Inferior parietal cortex (tissue), 1 donor: ENCODE results near the gene SALL3.
"Not testable (repeated sequence)": the region's sequence is repeated elsewhere in the genome, so short reads cannot be mapped to it uniquely, and the experiment has no call there.

ENCODE experiments used
- DNase-seq: peaks from one replicate; pipeline ENCODE4 v3.0.0-alpha.2; 2016; ENCODE audit errors: extremely low spot score

The SALL3 gene

GRCh38 chr18:78979730-78980278, at the start of gene SALL3:
Gene SALL3 (plus strand): TSS chr18:78979818. CDS start chr18:78980275, 457 bp downstream.
- DNase-seq, result no peak

- no peak for DNase-seq
Observed at GRCh38 chr18:78932281-78932680, 47.3 kb upstream of the SALL3 start.

- DNase-seq, result no peak
Observed at GRCh38 chr18:78934003-78934402, 45.6 kb upstream of the SALL3 start.

- no peak for DNase-seq
Observed at GRCh38 chr18:78934551-78935225, 44.9 kb upstream of the SALL3 start.

GRCh38 chr18:78935406-78935805, 44.2 kb upstream of the SALL3 start:
- no peak for DNase-seq

- no peak for DNase-seq
Observed at GRCh38 chr18:78936251-78937005, 43.2 kb upstream of the SALL3 start.

- no peak for DNase-seq
Observed at GRCh38 chr18:78937166-78937565, 42.5 kb upstream of the SALL3 start.

GRCh38 chr18:78939105-78939504, 40.5 kb upstream of the SALL3 start:
- DNase-seq, result no peak

GRCh38 chr18:78939734-78940494, 39.7 kb upstream of the SALL3 start:
- no peak for DNase-seq

- not testable (repeated sequence) for DNase-seq
Observed at GRCh38 chr18:78942236-78942635, 37.4 kb upstream of the SALL3 start.

GRCh38 chr18:78945628-78946027, 34.0 kb upstream of the SALL3 start:
- DNase-seq, result no peak

- no peak for DNase-seq
Observed at GRCh38 chr18:78947291-78947690, 32.3 kb upstream of the SALL3 start.

- DNase-seq, result no peak
Observed at GRCh38 chr18:78948221-78948620, 31.4 kb upstream of the SALL3 start.

- DNase-seq, result no peak
Observed at GRCh38 chr18:78948707-78949106, 30.9 kb upstream of the SALL3 start.

- DNase-seq, result no peak
Observed at GRCh38 chr18:78949216-78949615, 30.4 kb upstream of the SALL3 start.

GRCh38 chr18:78950386-78950785, 29.2 kb upstream of the SALL3 start:
- DNase-seq, result no peak

GRCh38 chr18:78953566-78953965, 26.1 kb upstream of the SALL3 start:
- no peak for DNase-seq

- no peak for DNase-seq
Observed at GRCh38 chr18:78955051-78955450, 24.6 kb upstream of the SALL3 start.

- DNase-seq, result no peak
Observed at GRCh38 chr18:78957140-78957539, 22.5 kb upstream of the SALL3 start.

- DNase-seq, result no peak
Observed at GRCh38 chr18:78960709-78961108, 18.9 kb upstream of the SALL3 start.

- DNase-seq, result no peak
Observed at GRCh38 chr18:78962098-78962497, 17.5 kb upstream of the SALL3 start.

GRCh38 chr18:78964727-78965126, 14.9 kb upstream of the SALL3 start:
- not testable (repeated sequence) for DNase-seq
